Testis (tissue), 3 donors: Measurements from ENCODE around the gene SPATC1L. TPM values are rescaled to one million over a fixed set of nuclear protein-coding genes. Genes with fewer than 3 reads are reported as not detected.

ENCODE experiments used
- DNase-seq: peaks from one replicate; pipeline ENCODE4 v3.0.0-alpha.2; 2019
- H3K27ac ChIP-seq, 2 donors: fragments of 200-600 bp; sonication (generic); one replicate each; pipeline ENCODE4 v1.5.1; 2019
- H3K27me3 ChIP-seq: fragments of 200-600 bp; sonication (generic); one replicate; pipeline ENCODE4 v1.5.1; 2019
- H3K36me3 ChIP-seq: fragments of 200-600 bp; sonication (generic); one replicate; pipeline ENCODE4 v1.5.1; 2017; ENCODE audit warnings: low read depth; ENCODE audit errors: missing control alignments
- H3K4me1 ChIP-seq: fragments of 200-600 bp; sonication (generic); one replicate; pipeline ENCODE4 v1.5.1; 2019
- H3K4me3 ChIP-seq, 2 donors: fragments of 200-600 bp; sonication (generic); one replicate each; pipeline ENCODE4 v1.5.1; 2017 to 2019
- H3K9me3 ChIP-seq: fragments of 200-600 bp; sonication (generic); one replicate; pipeline ENCODE4 v1.5.1; 2017
- POLR2A ChIP-seq: fragments of 450-650 bp; IDR thresholded peaks from one replicate; pipeline ENCODE4 v1.6.1; 2017; ENCODE audit warnings: antibody characterized with exemption, mild to moderate bottlenecking, moderate library complexity
- WGBS, 2 donors: methylation state at CpG; one replicate each; pipeline ENCODE4 v1.1.5; 2018; 5-methylcytosine and 5-hydroxymethylcytosine counted together
- intact Hi-C: fragments of 100-400 bp; cut with DNase I; formaldehyde crosslinking; loops from one replicate; pipeline ENCODE4 v1.15.1; 2023; ENCODE audit warnings: low total_unique reads
- polyA plus RNA-seq: library from polyadenylated mRNA; stranded (reverse); fragments of 350-450 nt; fragmentation: Illumina TruSeq; extraction: RNeasy Lipid Tissue Mini Kit (QIAGEN cat#74804); gene quantifications from one replicate; pipeline ENCODE4 v1.2.3, GENCODE V29; 2014; ENCODE audit warnings: low read depth, low replicate concordance; ENCODE audit not compliant: insufficient read depth
- total RNA-seq, 2 donors: library from RNA; depleted of rRNA; stranded (reverse); fragments of >200 nt; gene quantifications; one replicate each; pipeline ENCODE4 v1.2.3, GENCODE V29; 2016
- TF ChIP-seq, protein P1 (sequence below), 3 experiments: fragments of 450-650 bp in 2 of 3; fragments of 200-600 bp in 1 of 3; sonication (generic) in 1 of 3; IDR thresholded peaks; one replicate each; pipeline ENCODE4 v1.5.1; 2016 to 2019; ENCODE audit warnings: antibody characterized with exemption in 3 of 3, mild to moderate bottlenecking in 2 of 3, moderate library complexity in 1 of 3

The SPATC1L gene
- total and polyA plus RNA-seq, 3 donors from 2014 or later: 55.4 to 96.1 (median 75.6) TPM

- WGBS, 2 donors: 85 to 89% methylated on average over 5 to 9 of the region's 10 CpGs
- H3K27ac ChIP-seq: no peak overlapping the region
- intact Hi-C loops: no loop called here
- DNase-seq: peak; percentile 9
- no peak overlapping the region for H3K4me3 ChIP-seq
- H3K4me1 ChIP-seq: peaks cover 15% of the 10 kb centered on the region
- H3K36me3 ChIP-seq: no peaks in the 10 kb centered on the region
- TF ChIP-seq, protein P1, sequence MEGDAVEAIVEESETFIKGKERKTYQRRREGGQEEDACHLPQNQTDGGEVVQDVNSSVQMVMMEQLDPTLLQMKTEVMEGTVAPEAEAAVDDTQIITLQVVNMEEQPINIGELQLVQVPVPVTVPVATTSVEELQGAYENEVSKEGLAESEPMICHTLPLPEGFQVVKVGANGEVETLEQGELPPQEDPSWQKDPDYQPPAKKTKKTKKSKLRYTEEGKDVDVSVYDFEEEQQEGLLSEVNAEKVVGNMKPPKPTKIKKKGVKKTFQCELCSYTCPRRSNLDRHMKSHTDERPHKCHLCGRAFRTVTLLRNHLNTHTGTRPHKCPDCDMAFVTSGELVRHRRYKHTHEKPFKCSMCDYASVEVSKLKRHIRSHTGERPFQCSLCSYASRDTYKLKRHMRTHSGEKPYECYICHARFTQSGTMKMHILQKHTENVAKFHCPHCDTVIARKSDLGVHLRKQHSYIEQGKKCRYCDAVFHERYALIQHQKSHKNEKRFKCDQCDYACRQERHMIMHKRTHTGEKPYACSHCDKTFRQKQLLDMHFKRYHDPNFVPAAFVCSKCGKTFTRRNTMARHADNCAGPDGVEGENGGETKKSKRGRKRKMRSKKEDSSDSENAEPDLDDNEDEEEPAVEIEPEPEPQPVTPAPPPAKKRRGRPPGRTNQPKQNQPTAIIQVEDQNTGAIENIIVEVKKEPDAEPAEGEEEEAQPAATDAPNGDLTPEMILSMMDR (IDR thresholded peaks at IDR 0.05): no peak
- TF ChIP-seq POLR2A: no peak
- H3K9me3 ChIP-seq: no peaks in the 10 kb centered on the region
- no peaks in the 10 kb centered on the region for H3K27me3 ChIP-seq
These were observed 9.6 kb upstream of the SPATC1L start for GRCh38 chr21:46193829-46194373.

- intact Hi-C loops: no loop called here
- no peak overlapping the region for H3K27ac ChIP-seq
- H3K9me3 ChIP-seq: no peaks in the 10 kb centered on the region
- H3K27me3 ChIP-seq: no peaks in the 10 kb centered on the region
- no peak for DNase-seq
- H3K4me1 ChIP-seq: peaks cover 33% of the 10 kb centered on the region
- TF ChIP-seq, protein P1 (IDR thresholded peaks at IDR 0.05): no peak
- no peak for TF ChIP-seq POLR2A
- 94 to 95% methylated on average over 12 to 16 of the region's 20 CpGs for WGBS, 2 donors
- H3K4me3 ChIP-seq: no peak overlapping the region
- H3K36me3 ChIP-seq: no peaks in the 10 kb centered on the region
These were observed 7.7 kb upstream of the SPATC1L start for GRCh38 chr21:46191686-46192575.

DNA sequence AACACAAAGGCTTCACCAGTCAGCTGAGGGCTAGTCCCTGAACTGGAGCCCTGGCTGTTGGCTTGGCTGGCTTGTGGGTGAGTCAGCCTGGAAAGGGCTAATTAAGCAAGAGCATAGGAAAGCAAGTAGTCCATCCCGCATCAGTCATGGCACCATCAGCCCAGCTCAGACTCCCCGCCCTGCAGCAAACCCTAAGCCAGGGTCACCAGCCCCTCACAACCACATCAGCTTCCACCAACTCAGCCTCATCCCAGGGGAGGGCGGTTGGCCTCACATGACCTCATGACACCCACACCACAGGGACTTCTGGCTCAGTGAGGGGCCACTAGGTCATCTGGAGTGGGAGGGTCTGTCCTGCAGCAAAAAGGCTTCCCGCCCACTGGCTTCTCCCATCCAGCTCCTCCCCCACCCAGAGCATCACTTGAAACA, 7.0 kb upstream of the SPATC1L start:
- no peak overlapping the region for H3K4me3 ChIP-seq
- 65 to 76% methylated on average over 2 to 3 of the region's 4 CpGs for WGBS, 2 donors
- H3K27ac ChIP-seq: peak overlapping the region in 1 of 2 donors; percentile 81
- TF ChIP-seq POLR2A: no peak
- TF ChIP-seq, protein P1 (IDR thresholded peaks at IDR 0.05): no peak
- peak; percentile 31 for DNase-seq
- intact Hi-C loops: no loop called here
- no peaks in the 10 kb centered on the region for H3K36me3 ChIP-seq
- H3K27me3 ChIP-seq: no peaks in the 10 kb centered on the region
- H3K9me3 ChIP-seq: no peaks in the 10 kb centered on the region
- H3K4me1 ChIP-seq: peaks cover 33% of the 10 kb centered on the region

DNA sequence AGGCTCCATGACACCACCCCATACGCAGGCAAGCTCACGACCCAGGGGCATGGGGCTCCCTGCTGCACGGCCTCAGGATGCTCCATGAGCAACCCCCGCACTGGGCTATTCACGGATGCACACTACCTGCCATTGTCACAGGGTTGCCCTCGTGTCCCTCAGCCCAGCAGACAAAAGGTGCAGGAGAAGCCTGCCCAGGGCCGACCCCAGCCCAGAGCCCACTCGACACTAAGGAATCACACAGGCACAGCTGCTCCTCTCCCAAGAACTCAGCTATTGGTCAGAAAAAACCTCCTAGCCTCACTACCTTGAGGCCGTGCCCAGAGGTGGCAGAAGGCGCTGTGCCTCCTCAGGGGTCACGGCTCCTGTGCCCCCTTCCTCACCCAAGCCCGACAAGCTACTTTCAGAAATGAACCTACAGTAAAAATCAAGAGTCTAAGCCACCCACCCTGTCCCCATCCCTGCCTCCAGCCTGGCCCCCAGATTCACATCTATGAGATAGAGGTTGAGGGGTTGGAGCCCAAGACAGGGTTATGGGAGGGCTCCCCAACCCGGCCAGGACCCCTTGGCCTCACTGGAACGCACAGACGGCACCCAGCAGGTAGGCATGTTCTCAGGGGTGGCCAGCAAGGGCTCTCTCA, 6.4 kb upstream of the SPATC1L start:
- no peaks in the 10 kb centered on the region for H3K36me3 ChIP-seq
- DNase-seq: peak; percentile 13
- TF ChIP-seq, protein P1 (IDR thresholded peaks at IDR 0.05): no peak
- TF ChIP-seq POLR2A: no peak
- peak overlapping the region in 1 of 2 donors; percentile 81 for H3K27ac ChIP-seq
- peaks cover 33% of the 10 kb centered on the region for H3K4me1 ChIP-seq
- H3K27me3 ChIP-seq: no peaks in the 10 kb centered on the region
- no peaks in the 10 kb centered on the region for H3K9me3 ChIP-seq
- 89 to 92% methylated on average over 8 to 15 of the region's 15 CpGs for WGBS, 2 donors
- intact Hi-C loops: no loop called here
- no peak overlapping the region for H3K4me3 ChIP-seq
